Endothelial cell of umbilical vein (primary cell): ENCODE results near the gene PCDHB5. TPM values are rescaled to one million over a fixed set of nuclear protein-coding genes. Genes with fewer than 3 reads are reported as not detected.
A peak's percentile ranks its signal among the peaks of the same experiment; 100 is the strongest.

Experiments used
- BruUV-seq: library from RNA; stranded (reverse); fragments of 400-500 nt; replicated peaks from 2 replicates; lab custom pipeline; 2021; lab: Mats Ljungman, UMichigan
- CTCF ChIA-PET: fragments of 300-600, 350-600 bp; sonication (Branson Sonifier 250); formaldehyde crosslinking; loops from one replicate; lab custom pipeline; 2021; ENCODE audit warnings: antibody characterized with exemption, inconsistent platforms; lab: Charles Lee
- POLR2A ChIA-PET: fragments of 300-600, 350-600 bp; sonication (Branson Sonifier 250); formaldehyde crosslinking; loops from one replicate; lab custom pipeline; 2021; ENCODE audit warnings: antibody characterized with exemption, inconsistent platforms; lab: Charles Lee
- DNase-seq: peaks from one replicate; pipeline ENCODE4 v3.0.0-alpha.2; 2011; ENCODE audit warnings: low read depth, low spot score
- FAIRE-seq: peaks from 2 replicates; lab custom pipeline; 2011; peaks lifted over from hg19 to GRCh38; lab: Jason Lieb, UNC
- H2AFZ ChIP-seq: 2 replicates; pipeline ENCODE4 v1.6.0; 2012; ENCODE audit warnings: low read depth, low read length, control low read depth, inconsistent platforms
- H3K27ac ChIP-seq: 2 replicates; pipeline ENCODE4 v1.5.1; 2011; ENCODE audit warnings: low read depth, mild to moderate bottlenecking, control low read depth, low read length, moderate library complexity; ENCODE audit not compliant: insufficient read depth
- H3K27me3 ChIP-seq, 2 experiments: 2 replicates each; pipeline versions ENCODE4 v1.6.0 to v1.6.1; 2011; ENCODE audit warnings: low read length in 2 of 2, mixed read lengths in 1 of 2; ENCODE audit not compliant: control insufficient read depth in 2 of 2, insufficient read depth in 2 of 2
- H3K36me3 ChIP-seq, 2 experiments: 2 replicates in 1 of 2; 3 replicates in 1 of 2; pipeline ENCODE4 v1.5.1; 2011; ENCODE audit warnings: low read length in 2 of 2, mild to moderate bottlenecking in 1 of 2, moderate library complexity in 1 of 2; ENCODE audit not compliant: control insufficient read depth in 2 of 2, insufficient read depth in 2 of 2; ENCODE audit errors: extremely low read depth in 1 of 2
- H3K4me1 ChIP-seq: 3 replicates; pipeline ENCODE4 v1.5.1; 2011; ENCODE audit warnings: mild to moderate bottlenecking, low read length; ENCODE audit not compliant: control insufficient read depth, insufficient read depth; ENCODE audit errors: extremely low read depth
- H3K4me2 ChIP-seq: 2 replicates; pipeline ENCODE4 v1.6.1; 2011; ENCODE audit warnings: low read length, control low read depth, mixed read lengths; ENCODE audit not compliant: insufficient read depth
- H3K4me3 ChIP-seq, 3 experiments: fragments of 200-600 bp in 1 of 3; sonication (generic), shearing (Covaris generic) in 1 of 3; replicated peaks in 1 of 3; 2 replicates each; pipeline ENCODE4 v1.5.1; 2011 to 2016; ENCODE audit warnings: control low read depth in 3 of 3, low read length in 3 of 3, mild to moderate bottlenecking in 2 of 3, inconsistent platforms in 1 of 3, low read depth in 1 of 3, moderate library complexity in 1 of 3; ENCODE audit not compliant: insufficient read depth in 1 of 3
- H3K79me2 ChIP-seq: 2 replicates; pipeline ENCODE4 v1.6.0; 2012; ENCODE audit warnings: low read length, inconsistent platforms; ENCODE audit not compliant: control insufficient read depth, insufficient read depth
- H3K9ac ChIP-seq: replicated peaks from 2 replicates; pipeline ENCODE3; 2011; ENCODE audit warnings: low read length, control low read depth; ENCODE audit not compliant: insufficient read depth; ENCODE audit errors: extremely low read depth
- H3K9me1 ChIP-seq: replicated peaks from 3 replicates; pipeline ENCODE4 v1.6.0; 2011; ENCODE audit warnings: mild to moderate bottlenecking, low read length; ENCODE audit not compliant: control insufficient read depth, insufficient read depth; ENCODE audit errors: extremely low read depth
- H3K9me3 ChIP-seq: replicated peaks from 2 replicates; pipeline ENCODE4 v1.5.1; 2012; ENCODE audit warnings: low read length, inconsistent platforms; ENCODE audit not compliant: control insufficient read depth, insufficient read depth
- H4K20me1 ChIP-seq: replicated peaks from 2 replicates; pipeline ENCODE3; 2011; ENCODE audit warnings: mild to moderate bottlenecking, low read length; ENCODE audit not compliant: control insufficient read depth, insufficient read depth; ENCODE audit errors: extremely low read depth
- EZH2 ChIP-seq: IDR thresholded peaks from 2 replicates; pipeline ENCODE4 v1.6.1; 2012; ENCODE audit warnings: borderline replicate concordance, low read depth, mild to moderate bottlenecking, moderate library complexity, low read length, inconsistent platforms; ENCODE audit not compliant: severe bottlenecking
- FOS ChIP-seq: IDR thresholded peaks from 2 replicates; pipeline ENCODE4 v1.6.1; 2011; ENCODE audit warnings: mild to moderate bottlenecking, low read length, moderate library complexity, borderline replicate concordance; ENCODE audit not compliant: insufficient read depth
- GATA2 ChIP-seq: IDR thresholded peaks from 2 replicates; pipeline ENCODE4 v1.7.0; 2011; ENCODE audit warnings: low read depth, mild to moderate bottlenecking, moderate library complexity, mixed read lengths, low read length; ENCODE audit not compliant: insufficient read length, insufficient read depth
- JUN ChIP-seq: IDR thresholded peaks from 2 replicates; pipeline ENCODE4 v1.6.1; 2011; ENCODE audit warnings: borderline replicate concordance, low read depth; ENCODE audit not compliant: insufficient read length, insufficient read depth
- MYC ChIP-seq: IDR thresholded peaks from one replicate; pipeline ENCODE4 v1.6.1; 2011; ENCODE audit warnings: mild to moderate bottlenecking, low read depth, low read length
- POLR2A ChIP-seq: IDR thresholded peaks from 2 replicates; pipeline ENCODE4 v1.6.1; 2012; ENCODE audit warnings: low read depth, mild to moderate bottlenecking, control low read depth, low read length
- POLR2AphosphoS5 ChIP-seq: IDR thresholded peaks from 2 replicates; pipeline ENCODE4 v1.6.1; 2012; ENCODE audit warnings: low read depth, mild to moderate bottlenecking, control low read depth, low read length, moderate library complexity; ENCODE audit not compliant: insufficient read depth
- dilution Hi-C: fragments of 300-500 bp; cut with MboI; formaldehyde crosslinking; loops from one replicate; pipeline ENCODE4 v1.15.0; 2019; ENCODE audit warnings: low sequenced_read_pairs; ENCODE audit not compliant: extremely low pct_ligation_motif_present
- intact Hi-C: fragments of 100-400 bp; cut with micrococcal nuclease; formaldehyde crosslinking; loops from one replicate; pipeline ENCODE4 v1.10.0; 2022
- polyA plus RNA-seq, 4 experiments: library from polyadenylated mRNA; depleted of rRNA in 3 of 4; stranded (reverse) in 3 of 4; unstranded in 1 of 4; fragments of >200 nt; gene quantifications; 2 replicates each; pipeline versions ENCODE4 v1.2.1 to v1.2.3, GENCODE V29; 2011 to 2012; ENCODE audit warnings: missing spikeins in 1 of 4
- total RNA-seq: library from RNA; stranded (reverse); gene quantifications from 2 replicates; pipeline ENCODE4 v1.2.3, GENCODE V29; 2021
- TF ChIP-seq, protein P1 (sequence below), 2 donors: IDR thresholded peaks; 1 replicate in 1 of 2; 2 replicates in 1 of 2; pipeline ENCODE4 v1.5.1; 2011; ENCODE audit warnings: low read length in 2 of 2, mild to moderate bottlenecking in 2 of 2, moderate library complexity in 2 of 2, control low read depth in 1 of 2, inconsistent platforms in 1 of 2, low read depth in 1 of 2; ENCODE audit not compliant: insufficient read depth in 1 of 2; ENCODE audit errors: extremely low read depth in 1 of 2
- TF ChIP-seq, protein P2 (sequence below): IDR thresholded peaks from 2 replicates; pipeline ENCODE4 v1.6.1; 2011; ENCODE audit not compliant: insufficient read depth, insufficient read length

Gene PCDHB5
- total and polyA plus RNA-seq, 2 donors (not counting 3 experiments of a cell fraction or from before 2014, with no cell fraction given), result 0.27 to 0.80 TPM

DNA sequence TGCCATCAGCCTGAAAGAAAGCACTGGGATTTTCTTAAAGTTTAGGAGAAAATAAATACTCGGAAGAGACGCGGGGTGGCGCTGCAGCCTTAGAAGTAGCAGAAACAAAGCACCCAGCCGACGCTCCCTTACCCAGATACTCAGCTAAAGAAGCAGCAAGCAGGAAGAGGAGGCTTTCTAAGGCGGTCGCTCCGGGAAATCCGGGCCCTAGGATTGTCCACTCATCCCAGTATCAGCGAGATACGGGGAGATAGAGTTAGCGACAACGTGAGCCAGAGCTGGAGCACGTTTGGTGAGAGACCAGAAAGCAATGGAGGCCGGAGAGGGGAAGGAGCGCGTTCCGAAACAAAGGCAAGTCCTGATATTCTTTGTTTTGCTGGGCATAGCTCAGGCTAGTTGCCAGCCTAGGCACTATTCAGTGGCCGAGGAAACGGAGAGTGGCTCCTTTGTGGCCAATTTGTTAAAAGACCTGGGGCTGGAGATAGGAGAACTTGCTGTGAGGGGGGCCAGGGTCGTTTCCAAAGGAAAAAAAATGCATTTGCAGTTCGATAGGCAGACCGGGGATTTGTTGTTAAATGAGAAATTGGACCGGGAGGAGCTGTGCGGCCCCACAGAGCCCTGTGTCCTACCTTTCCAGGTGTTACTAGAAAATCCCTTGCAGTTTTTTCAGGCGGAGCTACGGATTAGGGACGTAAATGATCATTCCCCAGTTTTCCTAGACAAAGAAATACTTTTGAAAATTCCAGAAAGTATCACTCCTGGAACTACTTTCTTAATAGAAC lies 40.3 kb upstream of the PCDHB5 start, which contains the start of gene PCDHB2:
Gene PCDHB2 (plus strand): TSS at position 135 of the 782 bp plus-strand sequence. CDS start 176 bp downstream, at position 311.
- Histone ChIP-seq H4K20me1 (no peaks in the 10 kb centered on the region), H3K4me3 (no peak within 1 kb of the TSS), H3K27me3 (peaks cover 0 to 7% of the 10 kb centered on the region in 2 experiments), H3K9ac (no peak within 1 kb of the TSS), H3K79me2 (no peaks in the 10 kb centered on the region), H2AFZ (no peak within 1 kb of the TSS), H3K9me1 (no peaks in the 10 kb centered on the region), H3K4me2 (no peak within 1 kb of the TSS), H3K27ac (no peak within 1 kb of the TSS), H3K9me3 (no peaks in the 10 kb centered on the region), H3K4me1 (no peaks in the 10 kb centered on the region), H3K36me3 (no peaks in the 10 kb centered on the region)
- CTCF ChIA-PET, result no interaction called here
- TF ChIP-seq EZH2, result no peak
- TF ChIP-seq, protein P1, sequence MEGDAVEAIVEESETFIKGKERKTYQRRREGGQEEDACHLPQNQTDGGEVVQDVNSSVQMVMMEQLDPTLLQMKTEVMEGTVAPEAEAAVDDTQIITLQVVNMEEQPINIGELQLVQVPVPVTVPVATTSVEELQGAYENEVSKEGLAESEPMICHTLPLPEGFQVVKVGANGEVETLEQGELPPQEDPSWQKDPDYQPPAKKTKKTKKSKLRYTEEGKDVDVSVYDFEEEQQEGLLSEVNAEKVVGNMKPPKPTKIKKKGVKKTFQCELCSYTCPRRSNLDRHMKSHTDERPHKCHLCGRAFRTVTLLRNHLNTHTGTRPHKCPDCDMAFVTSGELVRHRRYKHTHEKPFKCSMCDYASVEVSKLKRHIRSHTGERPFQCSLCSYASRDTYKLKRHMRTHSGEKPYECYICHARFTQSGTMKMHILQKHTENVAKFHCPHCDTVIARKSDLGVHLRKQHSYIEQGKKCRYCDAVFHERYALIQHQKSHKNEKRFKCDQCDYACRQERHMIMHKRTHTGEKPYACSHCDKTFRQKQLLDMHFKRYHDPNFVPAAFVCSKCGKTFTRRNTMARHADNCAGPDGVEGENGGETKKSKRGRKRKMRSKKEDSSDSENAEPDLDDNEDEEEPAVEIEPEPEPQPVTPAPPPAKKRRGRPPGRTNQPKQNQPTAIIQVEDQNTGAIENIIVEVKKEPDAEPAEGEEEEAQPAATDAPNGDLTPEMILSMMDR (IDR thresholded peaks at IDR 0.05; ENCODE audit: extremely low read depth in 1 of 2, insufficient read depth in 1 of 2, low read depth in 1 of 2, low read length in 2 of 2), result peak in 1 of 2 donors; percentile 6
- POLR2A ChIA-PET, result interaction anchor here (0.6 kb wide), 1 partner anchor 466 kb away, joined by 7 read pairs; no protein-coding TSS in a partner anchor
- BruUV-seq, result no TSS peak
- DNase-seq, result peak; percentile 21
- FAIRE-seq, result no peak
- intact Hi-C loops, result no loop called here
- dilution Hi-C loops, result no loop called here

DNA sequence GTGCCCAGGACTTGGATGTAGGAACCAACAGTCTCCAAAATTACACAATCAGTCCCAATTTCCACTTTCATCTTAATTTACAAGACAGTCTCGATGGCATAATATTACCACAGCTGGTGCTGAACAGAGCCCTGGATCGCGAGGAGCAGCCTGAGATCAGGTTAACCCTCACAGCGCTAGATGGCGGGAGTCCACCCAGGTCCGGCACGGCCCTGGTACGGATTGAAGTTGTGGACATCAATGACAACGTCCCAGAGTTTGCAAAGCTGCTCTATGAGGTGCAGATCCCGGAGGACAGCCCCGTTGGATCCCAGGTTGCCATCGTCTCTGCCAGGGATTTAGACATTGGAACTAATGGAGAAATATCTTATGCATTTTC lies 39.8 kb upstream of the PCDHB5 start:
- Histone ChIP-seq H3K9ac (no peak overlapping the region), H3K79me2 (no peaks in the 10 kb centered on the region), H3K4me1 (no peaks in the 10 kb centered on the region), H3K27ac (no peak overlapping the region), H4K20me1 (no peaks in the 10 kb centered on the region), H2AFZ (no peak overlapping the region), H3K4me2 (no peak overlapping the region), H3K36me3 (no peaks in the 10 kb centered on the region), H3K9me3 (no peaks in the 10 kb centered on the region), H3K4me3 (no peak overlapping the region), H3K27me3 (peaks cover 0 to 7% of the 10 kb centered on the region in 2 experiments), H3K9me1 (no peaks in the 10 kb centered on the region)
- intact Hi-C loops, result no loop called here
- TF ChIP-seq EZH2 (no peak), FOS (no peak), MYC (no peak), POLR2A (no peak), JUN (no peak), GATA2 (no peak), POLR2AphosphoS5 (no peak)
- TF ChIP-seq, protein P1 (IDR thresholded peaks at IDR 0.05; ENCODE audit: extremely low read depth in 1 of 2, insufficient read depth in 1 of 2, low read depth in 1 of 2, low read length in 2 of 2), result no peak
- TF ChIP-seq, protein P2, sequence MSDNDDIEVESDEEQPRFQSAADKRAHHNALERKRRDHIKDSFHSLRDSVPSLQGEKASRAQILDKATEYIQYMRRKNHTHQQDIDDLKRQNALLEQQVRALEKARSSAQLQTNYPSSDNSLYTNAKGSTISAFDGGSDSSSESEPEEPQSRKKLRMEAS, result no peak
- DNase-seq (no peak), FAIRE-seq (no peak)
- dilution Hi-C loops, result no loop called here
- no TSS peak for BruUV-seq
- POLR2A ChIA-PET, result interaction anchor here (0.6 kb wide), 1 partner anchor 465 kb away, joined by 7 read pairs; no protein-coding TSS in a partner anchor
- CTCF ChIA-PET, result no interaction called here
